Activated CD8-positive, alpha-beta T cell treated with anti-CD3 and anti-CD28 coated beads for 36 hours (primary cell): ENCODE measurements around the gene NDUFA13. TPM values are rescaled to one million over a fixed set of nuclear protein-coding genes. Genes with fewer than 3 reads are reported as not detected.
A peak's percentile ranks its signal among the peaks of the same experiment; 100 is the strongest.

ENCODE experiments used
- ATAC-seq: fragments of 200-7000 bp; cut with Tn5 transposase; one replicate; pipeline ENCODE4 v1.10.0; 2021; ENCODE audit warnings: mild to moderate bottlenecking, moderate library complexity
- CTCF ChIA-PET: fragments of 350-600 bp; sonication (Branson Sonifier 250); formaldehyde crosslinking; loops from one replicate; lab custom pipeline; 2021; ENCODE audit warnings: antibody characterized with exemption; lab: Charles Lee
- POLR2A ChIA-PET: fragments of 350-600 bp; sonication (Branson Sonifier 250); formaldehyde crosslinking; loops from one replicate; lab custom pipeline; 2021; ENCODE audit warnings: antibody characterized with exemption; lab: Charles Lee
- DNase-seq: peaks from one replicate; pipeline ENCODE4 v3.0.0-alpha.2; 2020
- H3K27ac Mint-ChIP-seq: one replicate; pipeline ENCODE4 v1.8.0; 2021; ENCODE audit warnings: mild to moderate bottlenecking, mixed read lengths
- H3K27me3 Mint-ChIP-seq: one replicate; pipeline ENCODE4 v1.8.0; 2021; ENCODE audit warnings: mixed read lengths
- H3K36me3 Mint-ChIP-seq: one replicate; pipeline ENCODE4 v1.8.0; 2021; ENCODE audit warnings: low read depth, mixed read lengths
- H3K4me1 Mint-ChIP-seq: one replicate; pipeline ENCODE4 v1.8.0; 2021; ENCODE audit warnings: low read depth, mixed read lengths
- H3K4me3 Mint-ChIP-seq: one replicate; pipeline ENCODE4 v1.8.0; 2021; ENCODE audit warnings: mild to moderate bottlenecking, moderate library complexity, mixed read lengths
- H3K9me3 Mint-ChIP-seq: one replicate; pipeline ENCODE4 v1.8.0; 2021; ENCODE audit warnings: mixed read lengths
- CTCF ChIP-seq: fragments of 200-600 bp; IDR thresholded peaks from one replicate; pipeline ENCODE4 v1.8.0; 2022; ENCODE audit warnings: antibody characterized with exemption, mild to moderate bottlenecking
- intact Hi-C: fragments of 100-400 bp; cut with micrococcal nuclease; formaldehyde crosslinking; loops from one replicate; pipeline ENCODE4 v1.10.0; 2022
- total RNA-seq, 2 experiments: library from RNA; stranded (reverse); gene quantifications; one replicate each; pipeline ENCODE4 v1.2.3, GENCODE V29; 2021

NDUFA13 gene
- total RNA-seq, 2 experiments from 2014 or later: 298 to 310 TPM

GRCh38 chr19:19482809-19483596, 33.0 kb upstream of the NDUFA13 start:
- H3K36me3 Mint-ChIP-seq: peaks cover 18% of the 10 kb centered on the region
- no peaks in the 10 kb centered on the region for H3K9me3 Mint-ChIP-seq
- ATAC-seq (no peak), DNase-seq (no peak)
- no peaks in the 10 kb centered on the region for H3K27me3 Mint-ChIP-seq
- no peak overlapping the region for H3K4me3 Mint-ChIP-seq
- ChIA-PET CTCF (interaction anchor here (1.1 kb wide), 1 partner anchor 8 kb away, joined by 4 read pairs; no protein-coding TSS in a partner anchor), POLR2A (interaction anchor here (1.1 kb wide), 1 partner anchor 31 kb away, joined by 3 read pairs; no protein-coding TSS in a partner anchor)
- intact Hi-C loops: no loop called here
- H3K27ac Mint-ChIP-seq: peak overlapping the region; percentile 80
- peaks cover 75% of the 10 kb centered on the region for H3K4me1 Mint-ChIP-seq
- TF ChIP-seq CTCF: no peak

GRCh38 chr19:19485161-19485997, 30.6 kb upstream of the NDUFA13 start:
- intact Hi-C loops: loop anchor here (5.0 kb wide), 2 partner anchors 98 to 118 kb away; no protein-coding TSS in a partner anchor
- Mint-ChIP-seq H3K27ac (peak overlapping the region; percentile 56), H3K4me1 (peaks cover 85% of the 10 kb centered on the region), H3K27me3 (no peaks in the 10 kb centered on the region), H3K4me3 (no peak overlapping the region), H3K9me3 (no peaks in the 10 kb centered on the region), H3K36me3 (peaks cover 11% of the 10 kb centered on the region)
- DNase-seq (no peak), ATAC-seq (no peak)
- TF ChIP-seq CTCF: no peak
- ChIA-PET CTCF (interaction anchor here (1.0 to 1.5 kb wide), 2 partner anchors 10 to 80 kb away, joined by 3 to 4 read pairs; partner anchors contain the start of gene GATAD2A), POLR2A (interaction anchor here (0.8 to 1.0 kb wide), 3 partner anchors 26 to 137 kb away, joined by 3 to 4 read pairs (median 3); no protein-coding TSS in a partner anchor)

- Mint-ChIP-seq H3K4me3 (no peak overlapping the region), H3K27me3 (no peaks in the 10 kb centered on the region), H3K9me3 (no peaks in the 10 kb centered on the region), H3K4me1 (peaks cover 82% of the 10 kb centered on the region), H3K36me3 (peaks cover 13% of the 10 kb centered on the region), H3K27ac (peak overlapping the region; percentile 56)
- ATAC-seq (no peak), DNase-seq (no peak)
- CTCF ChIA-PET: interaction anchor here (1.0 to 6.5 kb wide), 3 partner anchors 10 to 122 kb away, joined by 3 to 135 read pairs (median 4); partner anchors contain the start of gene GATAD2A
- POLR2A ChIA-PET: interaction anchor here (1.0 kb wide), 3 partner anchors 13 to 122 kb away, joined by 3 read pairs; no protein-coding TSS in a partner anchor
- TF ChIP-seq CTCF: no peak
- intact Hi-C loops: loop anchor here (5.0 kb wide), 2 partner anchors 99 to 119 kb away; no protein-coding TSS in a partner anchor
Measured at GRCh38 chr19:19485998-19486290, 30.1 kb upstream of the NDUFA13 start.

- Mint-ChIP-seq H3K27me3 (no peaks in the 10 kb centered on the region), H3K27ac (peak overlapping the region; percentile 79), H3K4me1 (peaks cover 77% of the 10 kb centered on the region), H3K4me3 (no peak overlapping the region), H3K36me3 (peaks cover 13% of the 10 kb centered on the region), H3K9me3 (no peaks in the 10 kb centered on the region)
- intact Hi-C loops: loop anchor here (5.0 kb wide), 2 partner anchors 99 to 119 kb away; no protein-coding TSS in a partner anchor
- DNase-seq (no peak), ATAC-seq (no peak)
- ChIA-PET CTCF (interaction anchor here (1.4 to 6.5 kb wide), 2 partner anchors 75 to 122 kb away, joined by 3 to 135 read pairs; no protein-coding TSS in a partner anchor), POLR2A (interaction anchor here (1.0 to 1.5 kb wide), 4 partner anchors 8 to 122 kb away, joined by 3 to 4 read pairs (median 4); partner anchors contain the start of gene TSSK6)
- TF ChIP-seq CTCF: no peak
Measured at GRCh38 chr19:19486343-19487076, 29.5 kb upstream of the NDUFA13 start.
